Neural progenitor cell (in vitro differentiated cells): ENCODE measurements around the gene TRAF2.

Source experiments
- CTCF ChIP-seq: fragments of 200-600 bp; sonication (generic); IDR thresholded peaks from 2 replicates; pipeline ENCODE4 v1.5.1; 2017; ENCODE audit warnings: antibody characterized with exemption, mild to moderate bottlenecking
- EZH2 ChIP-seq: fragments of 200-600 bp; sonication (generic); IDR thresholded peaks from 2 replicates; pipeline ENCODE4 v1.6.1; 2017; ENCODE audit warnings: antibody characterized with exemption, mild to moderate bottlenecking, moderate library complexity
- EZH2phosphoT487 ChIP-seq: fragments of 200-600 bp; sonication (generic); IDR thresholded peaks from 2 replicates; pipeline ENCODE4 v1.6.1; 2017; ENCODE audit warnings: antibody characterized with exemption

GRCh38 chr9:136926749-136927148 lies 40.4 kb downstream of the TRAF2 start:
- TF ChIP-seq CTCF (no peak), EZH2 (no peak), EZH2phosphoT487 (no peak)
